DND-41 (cell line): ENCODE measurements around the gene ZCCHC8.

Experiments
- ATAC-seq: fragments of 200-7000 bp; cut with Tn5 transposase; 3 replicates; pipeline ENCODE4 v1.9.1; 2021; ENCODE audit warnings: low read depth; ENCODE audit not compliant: insufficient read depth
- DNase-seq: peaks from one replicate; pipeline ENCODE4 v3.0.0-alpha.2; 2020
- H2AFZ ChIP-seq: 2 replicates; pipeline ENCODE4 v1.6.0; 2012; ENCODE audit warnings: low read depth, low read length
- H3K27ac ChIP-seq: 2 replicates; pipeline ENCODE4 v1.5.1; 2012; ENCODE audit warnings: low read length, inconsistent platforms
- H3K27me3 ChIP-seq: fragments of 200-600 bp; sonication (generic); 2 replicates; pipeline ENCODE4 v1.6.0; 2012; ENCODE audit warnings: low read length, mild to moderate bottlenecking, inconsistent platforms; ENCODE audit not compliant: insufficient read depth, poor library complexity
- H3K36me3 ChIP-seq: 2 replicates; pipeline ENCODE4 v1.5.1; 2012; ENCODE audit warnings: low read length, inconsistent platforms; ENCODE audit not compliant: insufficient read depth
- H3K4me1 ChIP-seq: 2 replicates; pipeline ENCODE4 v1.5.1; 2012; ENCODE audit warnings: mild to moderate bottlenecking, low read length; ENCODE audit not compliant: insufficient read depth
- H3K4me2 ChIP-seq: 2 replicates; pipeline ENCODE4 v1.6.0; 2012; ENCODE audit warnings: mild to moderate bottlenecking, moderate library complexity, low read length, inconsistent platforms; ENCODE audit not compliant: insufficient read depth
- H3K4me3 ChIP-seq, 2 experiments: fragments of 200-600 bp in 1 of 2; shearing (Covaris generic) in 1 of 2; 2 replicates each; pipeline ENCODE4 v1.5.1; 2012 to 2016; ENCODE audit warnings: inconsistent platforms in 2 of 2, low read length in 2 of 2, mild to moderate bottlenecking in 2 of 2, low read depth in 1 of 2, moderate library complexity in 1 of 2
- H3K79me2 ChIP-seq: 2 replicates; pipeline ENCODE4 v1.6.0; 2012; ENCODE audit warnings: low read length, inconsistent platforms; ENCODE audit not compliant: insufficient read depth
- H3K9ac ChIP-seq: 2 replicates; pipeline ENCODE4 v1.6.0; 2012; ENCODE audit warnings: low read depth, mild to moderate bottlenecking, inconsistent platforms, low read length, moderate library complexity
- H3K9me3 ChIP-seq: 2 replicates; pipeline ENCODE4 v1.5.1; 2012; ENCODE audit warnings: low read length, moderate library complexity, mild to moderate bottlenecking, inconsistent platforms; ENCODE audit not compliant: insufficient read depth, severe bottlenecking
- H4K20me1 ChIP-seq: 2 replicates; pipeline ENCODE4 v1.6.0; 2012; ENCODE audit warnings: low read length; ENCODE audit not compliant: insufficient read depth
- EZH2 ChIP-seq: IDR thresholded peaks from 3 replicates; pipeline ENCODE4 v1.6.1; 2012; ENCODE audit warnings: borderline replicate concordance, low read depth, mild to moderate bottlenecking, moderate library complexity, low read length, inconsistent platforms; ENCODE audit not compliant: severe bottlenecking
- TF ChIP-seq, protein P1 (sequence below): IDR thresholded peaks from 2 replicates; pipeline ENCODE4 v1.5.1; 2012; ENCODE audit warnings: borderline replicate concordance, low read length, moderate library complexity, mild to moderate bottlenecking; ENCODE audit not compliant: poor library complexity, severe bottlenecking; ENCODE audit errors: extremely low read depth

ZCCHC8 gene

DNA sequence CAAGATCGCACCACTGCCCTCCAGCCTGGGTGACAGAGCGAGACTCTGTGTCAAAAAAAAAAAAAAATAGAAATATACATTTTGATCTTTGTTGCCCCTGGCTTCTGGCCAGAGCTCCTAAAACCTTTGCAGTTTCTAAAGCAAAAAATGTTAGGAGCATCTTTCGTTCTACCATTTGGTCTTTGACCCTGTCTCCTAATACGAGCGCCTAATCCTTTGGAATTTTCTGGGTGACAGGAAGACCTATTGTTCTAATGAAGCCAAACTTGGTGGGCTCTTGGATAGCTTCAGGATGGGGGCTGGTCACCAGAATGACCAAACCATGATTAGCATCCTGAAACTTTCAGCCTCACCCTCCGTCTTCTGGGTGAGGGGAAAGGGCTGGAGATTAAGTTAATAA is 46.0 kb downstream of the ZCCHC8 start:
- Histone ChIP-seq H3K9me3 (no peaks in the 10 kb centered on the region), H3K4me1 (peaks cover 25% of the 10 kb centered on the region), H3K4me2 (no peak overlapping the region), H3K27ac (no peak overlapping the region), H3K9ac (no peak overlapping the region), H3K4me3 (no peak overlapping the region), H3K36me3 (no peaks in the 10 kb centered on the region), H2AFZ (no peak overlapping the region), H4K20me1 (no peaks in the 10 kb centered on the region), H3K79me2 (no peaks in the 10 kb centered on the region), H3K27me3 (no peaks in the 10 kb centered on the region)
- TF ChIP-seq EZH2, result no peak
- TF ChIP-seq, protein P1, sequence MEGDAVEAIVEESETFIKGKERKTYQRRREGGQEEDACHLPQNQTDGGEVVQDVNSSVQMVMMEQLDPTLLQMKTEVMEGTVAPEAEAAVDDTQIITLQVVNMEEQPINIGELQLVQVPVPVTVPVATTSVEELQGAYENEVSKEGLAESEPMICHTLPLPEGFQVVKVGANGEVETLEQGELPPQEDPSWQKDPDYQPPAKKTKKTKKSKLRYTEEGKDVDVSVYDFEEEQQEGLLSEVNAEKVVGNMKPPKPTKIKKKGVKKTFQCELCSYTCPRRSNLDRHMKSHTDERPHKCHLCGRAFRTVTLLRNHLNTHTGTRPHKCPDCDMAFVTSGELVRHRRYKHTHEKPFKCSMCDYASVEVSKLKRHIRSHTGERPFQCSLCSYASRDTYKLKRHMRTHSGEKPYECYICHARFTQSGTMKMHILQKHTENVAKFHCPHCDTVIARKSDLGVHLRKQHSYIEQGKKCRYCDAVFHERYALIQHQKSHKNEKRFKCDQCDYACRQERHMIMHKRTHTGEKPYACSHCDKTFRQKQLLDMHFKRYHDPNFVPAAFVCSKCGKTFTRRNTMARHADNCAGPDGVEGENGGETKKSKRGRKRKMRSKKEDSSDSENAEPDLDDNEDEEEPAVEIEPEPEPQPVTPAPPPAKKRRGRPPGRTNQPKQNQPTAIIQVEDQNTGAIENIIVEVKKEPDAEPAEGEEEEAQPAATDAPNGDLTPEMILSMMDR, result no peak
- no peak for ATAC-seq
- DNase-seq, result no peak

GRCh38 chr12:122454250-122454721 is 46.4 kb downstream of the ZCCHC8 start:
- Histone ChIP-seq H2AFZ (peak overlapping the region; percentile 71), H3K27ac (peak overlapping the region; percentile 82), H3K79me2 (no peaks in the 10 kb centered on the region), H3K4me1 (peaks cover 25% of the 10 kb centered on the region), H3K4me2 (0 out of 2 replicates have a peak overlapping the region, but pooled peaks have one; percentile 56), H4K20me1 (no peaks in the 10 kb centered on the region), H3K9me3 (no peaks in the 10 kb centered on the region), H3K9ac (no peak overlapping the region; the same call in 1 of the 2 replicates), H3K27me3 (no peaks in the 10 kb centered on the region), H3K36me3 (no peaks in the 10 kb centered on the region), H3K4me3 (no peak overlapping the region)
- no peak for DNase-seq
- no peak for TF ChIP-seq EZH2
- TF ChIP-seq, protein P1, result no peak
- ATAC-seq, result peak; percentile 16; the same call in 1 of the 3 replicates

DNA sequence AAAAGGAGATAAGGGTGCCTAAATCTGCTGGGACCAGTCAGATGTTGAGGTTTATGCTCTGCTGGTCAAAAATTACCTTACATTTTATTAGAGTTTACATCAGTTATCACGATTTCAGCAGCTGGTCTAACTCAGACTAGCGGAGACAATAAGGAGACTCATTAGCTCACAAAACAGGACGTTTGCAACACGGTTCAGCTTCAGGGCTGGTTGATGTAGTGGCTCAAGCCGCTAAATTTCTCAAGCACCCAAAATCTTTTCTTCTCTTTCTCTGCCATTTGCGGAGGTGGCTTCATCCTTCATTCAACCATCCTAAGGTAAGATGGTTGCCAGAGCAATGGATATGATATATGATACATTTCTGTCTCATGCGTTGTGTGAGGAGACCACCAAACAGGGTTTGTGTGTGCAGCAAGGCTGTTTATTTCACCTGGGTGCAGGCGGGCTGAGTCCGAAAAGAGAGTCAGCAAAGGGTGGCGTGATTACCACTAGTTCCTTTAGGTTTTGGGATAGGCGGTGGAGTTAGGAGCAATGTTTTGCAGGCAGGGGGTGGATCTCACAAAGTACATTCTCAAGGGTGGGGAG is 47.9 kb downstream of the ZCCHC8 start:
- H3K27me3 ChIP-seq, result no peaks in the 10 kb centered on the region
- H3K27ac ChIP-seq, result peak overlapping the region; percentile 86
- H3K9ac ChIP-seq, result peak overlapping the region; percentile 34
- peak; percentile 38; the same call in 2 of the 3 replicates for ATAC-seq
- peak overlapping the region; percentile 73 for H2AFZ ChIP-seq
- H3K4me2 ChIP-seq, result peak overlapping the region; percentile 56
- H3K36me3 ChIP-seq, result no peaks in the 10 kb centered on the region
- H3K79me2 ChIP-seq, result no peaks in the 10 kb centered on the region
- TF ChIP-seq, protein P1, result no peak
- TF ChIP-seq EZH2, result no peak
- no peaks in the 10 kb centered on the region for H3K9me3 ChIP-seq
- H4K20me1 ChIP-seq, result no peaks in the 10 kb centered on the region
- no peak for DNase-seq
- peaks cover 25% of the 10 kb centered on the region for H3K4me1 ChIP-seq
- H3K4me3 ChIP-seq, result no peak overlapping the region
